ENCODE results near the gene APH1B. TPM values are rescaled to one million over a fixed set of nuclear protein-coding genes. Genes with fewer than 3 reads are reported as not detected.

The APH1B gene
- total and polyA plus RNA-seq, 2 donors (not counting 3 experiments of a cell fraction or from before 2014, with no cell fraction given): 14.6 to 24.6 TPM

- dilution Hi-C loops (cut with MboI; ENCODE audit: extremely low pct_ligation_motif_present, low sequenced_read_pairs): no loop called here
- no TSS peak for BruUV-seq (replicated peaks)
These were observed 63.5 kb downstream of the APH1B start for GRCh38 chr15:63340878-63341277.

GRCh38 chr15:63341898-63342297, 64.5 kb downstream of the APH1B start:
- Histone ChIP-seq H3K9ac (replicated peaks; ENCODE audit: extremely low read depth, insufficient read depth, low read length) (no peak overlapping the region), H4K20me1 (replicated peaks; ENCODE audit: control insufficient read depth, extremely low read depth, insufficient read depth, low read length) (no peaks in the 10 kb centered on the region), H3K9me1 (replicated peaks; ENCODE audit: control insufficient read depth, extremely low read depth, insufficient read depth, low read length) (no peaks in the 10 kb centered on the region), H3K27me3 (ENCODE audit: control insufficient read depth in 2 of 2, insufficient read depth in 2 of 2, low read length in 2 of 2) (peaks cover 0 to 2% of the 10 kb centered on the region in 2 experiments), H3K27ac (ENCODE audit: insufficient read depth, low read depth, low read length) (no peak overlapping the region), H2AFZ (ENCODE audit: low read depth, low read length) (no peak overlapping the region), H3K4me1 (ENCODE audit: control insufficient read depth, extremely low read depth, insufficient read depth, low read length) (peaks cover 5% of the 10 kb centered on the region), H3K4me2 (ENCODE audit: insufficient read depth, low read length) (no peak overlapping the region), H3K4me3 (replicated peaks in 1 of 3; ENCODE audit: insufficient read depth in 1 of 3, low read depth in 1 of 3, low read length in 3 of 3) (no peak overlapping the region), H3K79me2 (ENCODE audit: control insufficient read depth, insufficient read depth, low read length) (no peaks in the 10 kb centered on the region), H3K36me3 (ENCODE audit: control insufficient read depth in 2 of 2, extremely low read depth in 1 of 2, insufficient read depth in 2 of 2, low read length in 2 of 2) (no peaks in the 10 kb centered on the region), H3K9me3 (replicated peaks; ENCODE audit: control insufficient read depth, insufficient read depth, low read length) (no peaks in the 10 kb centered on the region)
- dilution Hi-C loops (cut with MboI; ENCODE audit: extremely low pct_ligation_motif_present, low sequenced_read_pairs) (no loop called here), intact Hi-C loops (cut with micrococcal nuclease) (no loop called here)
- FAIRE-seq (no peak), DNase-seq (ENCODE audit: low read depth, low spot score) (no peak)
- TF ChIP-seq EZH2 (IDR thresholded peaks at IDR 0.05; ENCODE audit: borderline replicate concordance, low read depth, low read length, severe bottlenecking) (no peak), GATA2 (IDR thresholded peaks at IDR 0.05; ENCODE audit: insufficient read depth, insufficient read length, low read depth, low read length) (no peak), POLR2A (IDR thresholded peaks at IDR 0.05; ENCODE audit: low read depth, low read length) (no peak), MAX (IDR thresholded peaks at IDR 0.05; ENCODE audit: insufficient read depth, insufficient read length) (no peak), FOS (IDR thresholded peaks at IDR 0.05; ENCODE audit: borderline replicate concordance, insufficient read depth, low read length) (no peak), JUN (IDR thresholded peaks at IDR 0.05; ENCODE audit: borderline replicate concordance, insufficient read depth, insufficient read length, low read depth) (no peak), CTCF (IDR thresholded peaks at IDR 0.05; ENCODE audit: extremely low read depth in 1 of 2, insufficient read depth in 1 of 2, low read depth in 1 of 2, low read length in 2 of 2) (no peak), POLR2AphosphoS5 (IDR thresholded peaks at IDR 0.05; ENCODE audit: insufficient read depth, low read depth, low read length) (no peak), MYC (IDR thresholded peaks at IDR 0.05; ENCODE audit: low read depth, low read length) (no peak)
- POLR2A ChIA-PET: no interaction called here
- no TSS peak for BruUV-seq (replicated peaks)
- CTCF ChIA-PET: no interaction called here

More at GRCh38 chr15:63340878-63341277, 63.5 kb downstream of the APH1B start:
- CTCF ChIA-PET: no interaction called here
- Histone ChIP-seq H3K4me2 (ENCODE audit: insufficient read depth, low read length) (no peak overlapping the region), H4K20me1 (replicated peaks; ENCODE audit: control insufficient read depth, extremely low read depth, insufficient read depth, low read length) (no peaks in the 10 kb centered on the region), H3K9me3 (replicated peaks; ENCODE audit: control insufficient read depth, insufficient read depth, low read length) (no peaks in the 10 kb centered on the region), H3K36me3 (ENCODE audit: control insufficient read depth in 2 of 2, extremely low read depth in 1 of 2, insufficient read depth in 2 of 2, low read length in 2 of 2) (no peaks in the 10 kb centered on the region), H3K9me1 (replicated peaks; ENCODE audit: control insufficient read depth, extremely low read depth, insufficient read depth, low read length) (no peaks in the 10 kb centered on the region), H3K27ac (ENCODE audit: insufficient read depth, low read depth, low read length) (no peak overlapping the region), H3K79me2 (ENCODE audit: control insufficient read depth, insufficient read depth, low read length) (no peaks in the 10 kb centered on the region), H3K4me1 (ENCODE audit: control insufficient read depth, extremely low read depth, insufficient read depth, low read length) (peaks cover 5% of the 10 kb centered on the region), H2AFZ (ENCODE audit: low read depth, low read length) (no peak overlapping the region), H3K27me3 (ENCODE audit: control insufficient read depth in 2 of 2, insufficient read depth in 2 of 2, low read length in 2 of 2) (peaks cover 0 to 2% of the 10 kb centered on the region in 2 experiments), H3K9ac (replicated peaks; ENCODE audit: extremely low read depth, insufficient read depth, low read length) (no peak overlapping the region), H3K4me3 (replicated peaks in 1 of 3; ENCODE audit: insufficient read depth in 1 of 3, low read depth in 1 of 3, low read length in 3 of 3) (no peak overlapping the region)
- FAIRE-seq (no peak), DNase-seq (ENCODE audit: low read depth, low spot score) (no peak)
- intact Hi-C loops (cut with micrococcal nuclease): no loop called here
- TF ChIP-seq EZH2 (IDR thresholded peaks at IDR 0.05; ENCODE audit: borderline replicate concordance, low read depth, low read length, severe bottlenecking): no peak
- no peak for TF ChIP-seq MAX (IDR thresholded peaks at IDR 0.05; ENCODE audit: insufficient read depth, insufficient read length)
- no peak for TF ChIP-seq POLR2A (IDR thresholded peaks at IDR 0.05; ENCODE audit: low read depth, low read length)
- POLR2A ChIA-PET: no interaction called here
